ENCODE data around the gene RSRC2.

DNA sequence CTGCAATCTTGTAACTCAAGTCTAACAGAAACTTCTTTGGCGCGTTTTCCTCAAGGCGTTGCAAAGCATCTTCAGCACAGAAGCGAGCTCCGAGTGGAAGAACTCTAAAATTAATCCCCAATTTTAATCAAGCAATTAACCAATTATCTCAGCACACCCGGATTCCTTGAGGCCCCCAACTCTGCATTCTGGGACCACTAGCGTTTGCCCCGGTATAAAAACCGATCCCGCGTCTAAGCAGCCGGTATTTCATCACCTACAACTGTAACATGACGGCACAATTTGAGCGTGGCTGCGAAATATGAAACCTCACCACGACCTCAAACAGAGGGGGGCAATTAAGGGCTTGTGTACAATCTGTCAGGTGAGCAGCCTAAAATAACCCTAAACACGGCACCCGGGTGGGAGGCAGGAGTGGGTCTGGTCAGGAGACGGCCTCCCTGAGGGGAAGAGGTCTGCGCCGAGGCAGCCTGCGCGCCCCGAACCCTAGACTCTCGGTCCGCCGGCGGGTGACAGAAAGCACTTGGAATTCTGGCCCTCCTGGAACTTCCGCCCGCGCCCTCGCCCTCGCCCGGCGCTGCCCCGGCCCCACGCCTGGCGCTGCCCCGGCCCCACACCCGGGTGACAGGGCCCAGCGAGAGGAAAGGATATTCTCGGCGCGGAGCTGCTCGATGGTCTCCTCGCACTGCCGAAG lies 26.6 kb downstream of the RSRC2 start:
- no peak for TF ChIP-seq PPARA (CRISPR knock-in tag; IDR thresholded peaks at IDR 0.05; ENCODE audit: borderline replicate concordance)
- no peak for TF ChIP-seq ZNF8 (CRISPR knock-in tag; IDR thresholded peaks at IDR 0.05)
- TF ChIP-seq TCF4 (CRISPR knock-in tag; IDR thresholded peaks at IDR 0.05; ENCODE audit: borderline replicate concordance): no peak
- TF ChIP-seq, protein P1, sequence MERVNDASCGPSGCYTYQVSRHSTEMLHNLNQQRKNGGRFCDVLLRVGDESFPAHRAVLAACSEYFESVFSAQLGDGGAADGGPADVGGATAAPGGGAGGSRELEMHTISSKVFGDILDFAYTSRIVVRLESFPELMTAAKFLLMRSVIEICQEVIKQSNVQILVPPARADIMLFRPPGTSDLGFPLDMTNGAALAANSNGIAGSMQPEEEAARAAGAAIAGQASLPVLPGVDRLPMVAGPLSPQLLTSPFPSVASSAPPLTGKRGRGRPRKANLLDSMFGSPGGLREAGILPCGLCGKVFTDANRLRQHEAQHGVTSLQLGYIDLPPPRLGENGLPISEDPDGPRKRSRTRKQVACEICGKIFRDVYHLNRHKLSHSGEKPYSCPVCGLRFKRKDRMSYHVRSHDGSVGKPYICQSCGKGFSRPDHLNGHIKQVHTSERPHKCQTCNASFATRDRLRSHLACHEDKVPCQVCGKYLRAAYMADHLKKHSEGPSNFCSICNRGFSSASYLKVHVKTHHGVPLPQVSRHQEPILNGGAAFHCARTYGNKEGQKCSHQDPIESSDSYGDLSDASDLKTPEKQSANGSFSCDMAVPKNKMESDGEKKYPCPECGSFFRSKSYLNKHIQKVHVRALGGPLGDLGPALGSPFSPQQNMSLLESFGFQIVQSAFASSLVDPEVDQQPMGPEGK (CRISPR knock-in tag; IDR thresholded peaks at IDR 0.05; ENCODE audit: borderline replicate concordance): no peak
- no peak for TF ChIP-seq ISL1 (CRISPR knock-in tag; IDR thresholded peaks at IDR 0.05)
